ENCODE measurements around the gene AGAP1.

DNA sequence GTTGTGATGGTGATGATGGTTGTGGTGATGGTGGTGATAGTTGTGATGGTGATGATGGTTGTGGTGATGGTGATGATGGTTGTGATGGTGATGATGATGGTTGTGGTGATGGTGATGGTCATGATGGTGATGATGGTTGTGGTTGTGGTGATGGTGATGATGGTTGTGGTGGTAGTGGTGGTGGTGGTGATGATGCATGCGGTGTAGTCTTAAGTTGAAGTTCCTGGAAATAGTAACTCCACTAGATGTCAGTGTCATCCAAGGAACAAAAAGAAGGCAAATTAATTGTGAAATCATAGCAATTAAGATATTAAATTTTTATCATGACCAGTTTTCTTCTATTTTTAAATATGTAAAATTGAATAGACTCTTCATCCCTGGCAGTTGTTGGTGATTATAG, 309.2 kb downstream of the AGAP1 start:
- no peak for TF ChIP-seq CTCF (IDR thresholded peaks at IDR 0.05)
- no peak for TF ChIP-seq EP300 (IDR thresholded peaks at IDR 0.05)
- no peak for TF ChIP-seq POLR2A (IDR thresholded peaks at IDR 0.05)

Data from sigmoid colon (tissue), 4 donors.